IMR-90 (cell line): Measurements from ENCODE around the gene VPS35L. TPM values are rescaled to one million over a fixed set of nuclear protein-coding genes. Genes with fewer than 3 reads are reported as not detected.

Source experiments
- ATAC-seq: fragments of 200-7000 bp; cut with Tn5 transposase; 2 replicates; pipeline ENCODE4 v1.9.1; 2020; ENCODE audit warnings: low read depth, mild to moderate bottlenecking, moderate library complexity
- BruUV-seq: library from RNA; stranded (reverse); fragments of 400-500 nt; replicated peaks from 2 replicates; lab custom pipeline; 2021; lab: Mats Ljungman, UMichigan
- CTCF ChIA-PET: fragments of 300-600 bp; formaldehyde crosslinking; extraction: SDS; loops from one replicate; lab custom pipeline; 2021; ENCODE audit warnings: antibody characterized with exemption; lab: Yijun Ruan, JAX
- POLR2A ChIA-PET: fragments of 300-600 bp; sonication (Branson Sonifier 250); formaldehyde crosslinking; loops from one replicate; lab custom pipeline; 2022; ENCODE audit warnings: antibody characterized with exemption; ENCODE audit not compliant: unreplicated experiment; lab: Charles Lee
- DNase-seq: peaks from one replicate; pipeline ENCODE4 v3.0.0; 2013
- H2AFZ ChIP-seq: replicated peaks from 2 replicates; pipeline ENCODE3; 2013; ENCODE audit warnings: low read length, mild to moderate bottlenecking; ENCODE audit not compliant: poor library complexity
- H2AK5ac ChIP-seq: 2 replicates; pipeline ENCODE4 v1.6.1; 2013; ENCODE audit warnings: low read depth, low read length, inconsistent platforms
- H2AK9ac ChIP-seq: replicated peaks from 2 replicates; pipeline ENCODE3; 2013; ENCODE audit warnings: mild to moderate bottlenecking, low read depth, low read length, moderate library complexity; ENCODE audit not compliant: poor library complexity
- H2BK120ac ChIP-seq: 2 replicates; pipeline ENCODE4 v1.6.1; 2013; ENCODE audit warnings: low read depth, low read length, inconsistent platforms
- H2BK15ac ChIP-seq: 3 replicates; pipeline ENCODE4 v1.6.1; 2013; ENCODE audit warnings: low read depth, low read length, inconsistent platforms
- H2BK20ac ChIP-seq: 2 replicates; pipeline ENCODE4 v1.6.1; 2013; ENCODE audit warnings: low read depth, mild to moderate bottlenecking, inconsistent platforms, low read length, moderate library complexity
- H2BK5ac ChIP-seq: 2 replicates; pipeline ENCODE4 v1.6.1; 2013; ENCODE audit warnings: mild to moderate bottlenecking, low read depth, low read length, inconsistent platforms; ENCODE audit not compliant: poor library complexity, severe bottlenecking
- H3K14ac ChIP-seq: replicated peaks from 2 replicates; pipeline ENCODE4 v1.6.1; 2013; ENCODE audit warnings: low read depth, low read length, inconsistent platforms
- H3K18ac ChIP-seq: 2 replicates; pipeline ENCODE4 v1.6.1; 2013; ENCODE audit warnings: low read depth, low read length, control low read depth
- H3K23ac ChIP-seq: 2 replicates; pipeline ENCODE4 v1.6.1; 2013; ENCODE audit warnings: low read depth, low read length, inconsistent platforms
- H3K27ac ChIP-seq: 2 replicates; pipeline ENCODE4 v1.5.1; 2013; ENCODE audit warnings: mild to moderate bottlenecking, control low read depth, low read length; ENCODE audit not compliant: insufficient read depth
- H3K27me3 ChIP-seq: 2 replicates; pipeline ENCODE4 v1.6.1; 2013; ENCODE audit warnings: low read length; ENCODE audit not compliant: control insufficient read depth, insufficient read depth
- H3K36me3 ChIP-seq: 2 replicates; pipeline ENCODE4 v1.6.1; 2013; ENCODE audit warnings: low read length, mixed read lengths; ENCODE audit not compliant: control insufficient read depth, insufficient read depth
- H3K4ac ChIP-seq: 2 replicates; pipeline ENCODE4 v1.6.1; 2013; ENCODE audit warnings: low read depth, low read length, inconsistent platforms
- H3K4me1 ChIP-seq: 2 replicates; pipeline ENCODE4 v1.6.1; 2013; ENCODE audit warnings: low read length, mixed read lengths; ENCODE audit not compliant: control insufficient read depth, insufficient read depth
- H3K4me2 ChIP-seq: 2 replicates; pipeline ENCODE4 v1.6.1; 2013; ENCODE audit warnings: low read depth, mild to moderate bottlenecking, control low read depth, low read length, moderate library complexity
- H3K4me3 ChIP-seq: 2 replicates; pipeline ENCODE4 v1.5.1; 2013; ENCODE audit warnings: low read depth, mild to moderate bottlenecking, control low read depth, low read length, moderate library complexity; ENCODE audit not compliant: insufficient read depth
- H3K56ac ChIP-seq: 2 replicates; pipeline ENCODE4 v1.6.1; 2013; ENCODE audit warnings: low read length, inconsistent platforms; ENCODE audit not compliant: insufficient read depth; ENCODE audit errors: extremely low read depth
- H3K79me1 ChIP-seq, 2 experiments: 2 replicates each; pipeline ENCODE4 v1.6.1; 2013; ENCODE audit warnings: low read length in 2 of 2, inconsistent platforms in 1 of 2, low read depth in 1 of 2
- H3K9ac ChIP-seq: 2 replicates; pipeline ENCODE4 v1.6.1; 2013; ENCODE audit warnings: low read depth, low read length, control low read depth
- H3K9me1 ChIP-seq: 2 replicates; pipeline ENCODE4 v1.6.1; 2013; ENCODE audit warnings: low read length, inconsistent platforms; ENCODE audit not compliant: insufficient read depth
- H3K9me3 ChIP-seq: 2 replicates; pipeline ENCODE4 v1.6.1; 2013; ENCODE audit warnings: low read length; ENCODE audit not compliant: control insufficient read depth, insufficient read depth
- H4K20me1 ChIP-seq: 2 replicates; pipeline ENCODE4 v1.6.1; 2013; ENCODE audit warnings: low read length, inconsistent platforms; ENCODE audit not compliant: insufficient read depth
- H4K5ac ChIP-seq: 2 replicates; pipeline ENCODE4 v1.6.1; 2013; ENCODE audit warnings: mild to moderate bottlenecking, low read depth, low read length, control low read depth
- H4K8ac ChIP-seq, 2 experiments: 2 replicates each; pipeline ENCODE4 v1.6.1; 2013; ENCODE audit warnings: low read depth in 2 of 2, low read length in 2 of 2, control low read depth in 1 of 2, inconsistent platforms in 1 of 2
- H4K91ac ChIP-seq: 2 replicates; pipeline ENCODE4 v1.6.1; 2013; ENCODE audit warnings: low read depth, low read length, inconsistent platforms; ENCODE audit not compliant: insufficient read depth
- BHLHE40 ChIP-seq: fragments of 150-350 bp; IDR thresholded peaks from 2 replicates; pipeline ENCODE4 v1.6.1; 2016; ENCODE audit warnings: mild to moderate bottlenecking, low read depth, low read length
- CEBPB ChIP-seq: IDR thresholded peaks from 2 replicates; pipeline ENCODE4 v1.6.1; 2012; ENCODE audit warnings: low read depth, low read length, improper control_type of control experiment
- CHD1 ChIP-seq: IDR thresholded peaks from 2 replicates; pipeline ENCODE4 v1.6.1; 2012; ENCODE audit warnings: low read depth, low read length, improper control_type of control experiment
- FOS ChIP-seq: fragments of 150-350 bp; IDR thresholded peaks from 2 replicates; pipeline ENCODE4 v1.6.1; 2016; ENCODE audit warnings: low read depth, low read length
- MAFK ChIP-seq: IDR thresholded peaks from 2 replicates; pipeline ENCODE4 v1.6.1; 2012; ENCODE audit warnings: low read depth, low read length, improper control_type of control experiment
- MAZ ChIP-seq: IDR thresholded peaks from 2 replicates; pipeline ENCODE4 v1.6.1; 2012; ENCODE audit warnings: low read depth, mild to moderate bottlenecking, low read length, improper control_type of control experiment, moderate library complexity, borderline replicate concordance
- MXI1 ChIP-seq: IDR thresholded peaks from 2 replicates; pipeline ENCODE4 v1.6.1; 2012; ENCODE audit warnings: low read depth, mild to moderate bottlenecking, low read length, moderate library complexity, borderline replicate concordance
- NFE2L2 ChIP-seq: fragments of 150-350 bp; IDR thresholded peaks from 2 replicates; pipeline ENCODE4 v1.6.1; 2016; ENCODE audit warnings: low read depth, mild to moderate bottlenecking, low read length
- POLR2A ChIP-seq: IDR thresholded peaks from 2 replicates; pipeline ENCODE4 v1.6.1; 2012; ENCODE audit warnings: mild to moderate bottlenecking, low read depth, low read length
- RAD21 ChIP-seq: IDR thresholded peaks from 2 replicates; pipeline ENCODE4 v1.6.1; 2012; ENCODE audit warnings: low read length, improper control_type of control experiment
- RCOR1 ChIP-seq: IDR thresholded peaks from 2 replicates; pipeline ENCODE4 v1.6.1; 2012; ENCODE audit warnings: mild to moderate bottlenecking, low read length, improper control_type of control experiment; ENCODE audit not compliant: insufficient replicate concordance
- RFX5 ChIP-seq: IDR thresholded peaks from 2 replicates; pipeline ENCODE4 v1.8.0; 2012; ENCODE audit warnings: low read depth, mild to moderate bottlenecking, low read length, moderate library complexity
- SMC3 ChIP-seq: fragments of 150-350 bp; IDR thresholded peaks from 2 replicates; pipeline ENCODE4 v1.6.1; 2016; ENCODE audit warnings: low read depth, mild to moderate bottlenecking, antibody characterized with exemption, low read length, moderate library complexity
- WGBS, 2 experiments: methylation state at CpG; one replicate each; pipeline versions ENCODE4 v1.1.5 to v1.1.7; 2013; ENCODE audit warnings: missing lambda C conversion rate in 2 of 2; ENCODE audit not compliant: insufficient read length in 1 of 2; ENCODE audit errors: extremely low coverage in 2 of 2; 5-methylcytosine and 5-hydroxymethylcytosine counted together
- dilution Hi-C: fragments of 300-500 bp; cut with HindIII; formaldehyde crosslinking; loops from one replicate; pipeline ENCODE4 v1.14.3; 2018; ENCODE audit warnings: low sequenced_read_pairs; ENCODE audit not compliant: unreplicated experiment
- in situ Hi-C: fragments of 300-500 bp; cut with MboI; formaldehyde crosslinking; loops from 3 replicates; pipeline ENCODE4 v1.14.3; 2019; ENCODE audit warnings: low sequenced_read_pairs, inconsistent platforms, mixed read lengths
- intact Hi-C: fragments of 100-400 bp; cut with micrococcal nuclease; formaldehyde crosslinking; loops from 2 replicates; pipeline ENCODE4 v1.10.0; 2022
- polyA plus RNA-seq, 3 experiments: library from polyadenylated mRNA; depleted of rRNA; stranded (reverse); fragments of >200 nt; gene quantifications; 2 replicates each; pipeline ENCODE4 v1.2.3, GENCODE V29; 2012; ENCODE audit warnings: low replicate concordance in 1 of 3
- total RNA-seq: library from RNA; depleted of rRNA; stranded (reverse); fragments of >200 nt; gene quantifications from 2 replicates; pipeline ENCODE4 v1.2.3, GENCODE V29; 2012
- TF ChIP-seq, protein P1 (sequence below): fragments of 150-350 bp; IDR thresholded peaks from 2 replicates; pipeline ENCODE4 v1.6.1; 2016; ENCODE audit warnings: low read depth, mild to moderate bottlenecking, low read length, moderate library complexity, borderline replicate concordance
- TF ChIP-seq, protein P2 (sequence below): fragments of 150-350 bp; IDR thresholded peaks from 2 replicates; pipeline ENCODE4 v1.6.1; 2017; ENCODE audit warnings: mild to moderate bottlenecking, antibody characterized with exemption, low read length, low read depth
- TF ChIP-seq, protein P3 (sequence below): conservative IDR thresholded peaks from 2 replicates; pipeline ENCODE4 v1.5.1; 2012; ENCODE audit warnings: mild to moderate bottlenecking, low read depth, low read length, improper control_type of control experiment

The VPS35L gene
- total and polyA plus RNA-seq, 2 of the 4 experiments (the other 2 are of a cell fraction) = 28.0 to 40.1 TPM

DNA sequence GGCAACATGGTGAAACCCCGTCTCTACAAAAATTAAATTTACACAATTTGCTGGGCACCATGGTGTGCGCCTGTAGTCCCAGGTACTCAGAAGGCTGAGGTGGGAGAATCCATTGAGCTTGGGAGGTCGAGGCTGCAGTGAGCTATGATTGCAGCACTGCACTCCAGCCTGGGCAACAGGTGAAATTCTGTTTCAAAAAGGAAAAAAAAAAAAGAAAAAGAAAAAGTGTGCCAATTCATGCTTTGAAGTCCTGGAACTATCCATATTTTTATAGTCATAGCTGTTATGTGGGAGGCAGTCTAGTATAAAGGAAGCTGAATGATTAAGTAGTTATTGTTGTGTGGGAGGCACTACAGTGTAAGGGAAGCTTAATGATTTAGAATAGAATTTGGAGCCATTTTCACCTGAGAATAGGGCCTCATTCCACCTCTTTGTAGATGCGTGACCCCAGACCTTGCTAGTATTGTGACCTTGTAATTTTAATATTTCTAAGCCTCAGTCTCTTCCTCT, 194.1 kb downstream of the VPS35L start:
- Histone ChIP-seq H3K27me3 (no peaks in the 10 kb centered on the region), H3K27ac (no peak overlapping the region), H2BK15ac (0 out of 3 replicates have a peak overlapping the region, but pooled peaks have one; percentile 24), H2BK120ac (no peak overlapping the region; the same call in 1 of the 2 replicates), H4K8ac (peak overlapping the region in 1 of 2 experiments; percentile 75; a peak in 1 of 4 replicates), H2AFZ (no peak overlapping the region), H4K5ac (no peak overlapping the region), H3K23ac (no peak overlapping the region), H3K4me2 (no peak overlapping the region), H4K91ac (no peak overlapping the region), H3K56ac (no peak overlapping the region), H2AK9ac (no peak overlapping the region), H2AK5ac (no peak overlapping the region), H3K9me3 (no peaks in the 10 kb centered on the region), H4K20me1 (no peaks in the 10 kb centered on the region), H3K4ac (no peak overlapping the region), H3K9me1 (peaks cover 9% of the 10 kb centered on the region; the same call in 1 of the 2 replicates), H3K14ac (no peak overlapping the region), H3K79me1 (no peaks in the 10 kb centered on the region), H3K4me3 (no peak overlapping the region), H3K4me1 (peaks cover 12% of the 10 kb centered on the region), H3K18ac (no peak overlapping the region), H3K9ac (no peak overlapping the region), H2BK5ac (no peak overlapping the region), H3K36me3 (no peaks in the 10 kb centered on the region), H2BK20ac (no peak overlapping the region)
- dilution Hi-C loops (no loop called here), intact Hi-C loops (loop anchor here (5.0 kb wide), 2 partner anchors 58 to 88 kb away; no protein-coding TSS in a partner anchor), in situ Hi-C loops (no loop called here)
- ChIA-PET POLR2A (no interaction called here), CTCF (no interaction called here)
- no TSS peak for BruUV-seq
- no CpG with 5 or more reads among the region's 4 CpGs for WGBS, 2 experiments
- ATAC-seq (no peak), DNase-seq (no peak)
- TF ChIP-seq MAFK (no peak), POLR2A (no peak), RFX5 (no peak), MXI1 (no peak), SMC3 (no peak), RCOR1 (no peak), CHD1 (no peak), RAD21 (no peak), MAZ (no peak), NFE2L2 (no peak), CEBPB (no peak), BHLHE40 (no peak), FOS (no peak)
- TF ChIP-seq, protein P1, sequence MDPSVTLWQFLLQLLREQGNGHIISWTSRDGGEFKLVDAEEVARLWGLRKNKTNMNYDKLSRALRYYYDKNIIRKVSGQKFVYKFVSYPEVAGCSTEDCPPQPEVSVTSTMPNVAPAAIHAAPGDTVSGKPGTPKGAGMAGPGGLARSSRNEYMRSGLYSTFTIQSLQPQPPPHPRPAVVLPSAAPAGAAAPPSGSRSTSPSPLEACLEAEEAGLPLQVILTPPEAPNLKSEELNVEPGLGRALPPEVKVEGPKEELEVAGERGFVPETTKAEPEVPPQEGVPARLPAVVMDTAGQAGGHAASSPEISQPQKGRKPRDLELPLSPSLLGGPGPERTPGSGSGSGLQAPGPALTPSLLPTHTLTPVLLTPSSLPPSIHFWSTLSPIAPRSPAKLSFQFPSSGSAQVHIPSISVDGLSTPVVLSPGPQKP = no peak
- TF ChIP-seq, protein P2, sequence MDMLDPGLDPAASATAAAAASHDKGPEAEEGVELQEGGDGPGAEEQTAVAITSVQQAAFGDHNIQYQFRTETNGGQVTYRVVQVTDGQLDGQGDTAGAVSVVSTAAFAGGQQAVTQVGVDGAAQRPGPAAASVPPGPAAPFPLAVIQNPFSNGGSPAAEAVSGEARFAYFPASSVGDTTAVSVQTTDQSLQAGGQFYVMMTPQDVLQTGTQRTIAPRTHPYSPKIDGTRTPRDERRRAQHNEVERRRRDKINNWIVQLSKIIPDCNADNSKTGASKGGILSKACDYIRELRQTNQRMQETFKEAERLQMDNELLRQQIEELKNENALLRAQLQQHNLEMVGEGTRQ = no peak
- TF ChIP-seq, protein P3, sequence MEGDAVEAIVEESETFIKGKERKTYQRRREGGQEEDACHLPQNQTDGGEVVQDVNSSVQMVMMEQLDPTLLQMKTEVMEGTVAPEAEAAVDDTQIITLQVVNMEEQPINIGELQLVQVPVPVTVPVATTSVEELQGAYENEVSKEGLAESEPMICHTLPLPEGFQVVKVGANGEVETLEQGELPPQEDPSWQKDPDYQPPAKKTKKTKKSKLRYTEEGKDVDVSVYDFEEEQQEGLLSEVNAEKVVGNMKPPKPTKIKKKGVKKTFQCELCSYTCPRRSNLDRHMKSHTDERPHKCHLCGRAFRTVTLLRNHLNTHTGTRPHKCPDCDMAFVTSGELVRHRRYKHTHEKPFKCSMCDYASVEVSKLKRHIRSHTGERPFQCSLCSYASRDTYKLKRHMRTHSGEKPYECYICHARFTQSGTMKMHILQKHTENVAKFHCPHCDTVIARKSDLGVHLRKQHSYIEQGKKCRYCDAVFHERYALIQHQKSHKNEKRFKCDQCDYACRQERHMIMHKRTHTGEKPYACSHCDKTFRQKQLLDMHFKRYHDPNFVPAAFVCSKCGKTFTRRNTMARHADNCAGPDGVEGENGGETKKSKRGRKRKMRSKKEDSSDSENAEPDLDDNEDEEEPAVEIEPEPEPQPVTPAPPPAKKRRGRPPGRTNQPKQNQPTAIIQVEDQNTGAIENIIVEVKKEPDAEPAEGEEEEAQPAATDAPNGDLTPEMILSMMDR = no peak
